HG02798 (cell line): ENCODE measurements around the gene COASY.

ENCODE experiments used
- ATAC-seq: cut with Tn5 transposase; IDR thresholded peaks from one replicate; pipeline ENCODE4 v1.9.1; 2021; ENCODE audit warnings: mild to moderate bottlenecking; ENCODE audit not compliant: unreplicated experiment, poor library complexity

COASY gene

GRCh38 chr17:42568341-42569111 is 6.6 kb downstream of the COASY start:
- ATAC-seq = no peak

GRCh38 chr17:42571435-42572225 is 9.7 kb downstream of the COASY start:
- no peak for ATAC-seq

GRCh38 chr17:42573095-42573494 is 11.1 kb downstream of the COASY start:
- no peak for ATAC-seq

DNA sequence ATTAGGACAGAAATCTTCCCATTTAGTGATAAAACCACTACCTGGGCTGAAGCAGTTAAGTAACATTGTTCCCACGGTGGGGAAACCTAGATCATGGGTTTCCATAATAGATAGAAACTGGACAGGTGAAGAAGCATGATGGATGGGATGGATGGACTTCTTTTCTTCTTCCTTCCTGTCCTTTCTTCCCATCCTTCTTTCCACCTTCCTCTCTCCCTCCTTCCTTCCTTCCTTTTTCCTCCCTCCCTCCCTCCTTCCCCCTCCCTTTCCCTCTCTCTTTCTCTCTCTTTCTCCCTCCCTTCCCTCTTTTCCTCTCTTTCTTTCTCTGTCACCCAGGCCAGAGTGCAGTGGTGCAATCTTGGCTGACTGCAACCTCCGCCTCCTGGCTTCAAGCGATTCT is 12.5 kb downstream of the COASY start:
- ATAC-seq = no peak

- no peak for ATAC-seq
Measured at GRCh38 chr17:42577140-42577531, 15.2 kb downstream of the COASY start.

DNA sequence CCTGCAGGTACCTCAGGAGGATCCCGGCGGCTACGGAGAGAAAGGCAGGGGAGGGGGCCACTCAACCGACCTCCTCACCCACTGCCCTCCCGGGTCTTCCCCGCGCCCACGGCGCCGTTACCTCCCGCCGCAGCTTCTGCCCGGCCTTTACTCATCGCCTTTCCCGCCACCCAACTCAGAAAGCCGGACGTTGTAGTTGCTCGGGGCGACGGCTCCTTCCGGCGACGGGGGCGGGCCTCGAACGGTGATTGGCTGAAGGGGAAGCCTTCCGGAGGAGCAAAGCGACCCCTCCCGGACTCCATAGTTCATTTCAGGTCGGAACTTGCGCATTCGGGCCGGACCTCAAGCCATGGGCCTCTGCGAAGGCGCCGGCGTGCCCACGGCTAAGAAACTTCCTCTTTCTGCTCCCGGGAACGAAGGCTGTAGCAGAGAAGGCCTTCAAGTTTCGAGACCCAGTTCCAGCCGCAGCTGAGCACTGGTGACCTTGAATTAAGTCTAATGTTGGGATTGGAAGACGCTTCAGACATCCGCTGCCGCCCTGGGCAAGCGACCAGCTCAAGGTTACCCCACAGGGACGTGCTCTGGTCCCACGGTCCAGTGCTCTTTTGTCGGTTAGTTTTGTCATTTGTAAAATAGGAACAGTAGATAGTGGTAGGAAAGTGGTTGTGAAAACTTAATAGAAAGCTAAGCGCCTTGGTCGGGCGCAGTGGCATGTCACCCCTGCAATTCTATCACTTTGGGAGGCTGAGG is 15.8 kb downstream of the COASY start, which contains the start of gene PSMC3IP:
PSMC3IP (minus strand) TSS at position 198 of the 750 bp plus-strand sequence; CDS start at position 155, 43 bp downstream.
- peak; percentile 79 for ATAC-seq

- ATAC-seq = peak; percentile 67
Measured at GRCh38 chr17:42578282-42578869, 16.4 kb downstream of the COASY start.

DNA sequence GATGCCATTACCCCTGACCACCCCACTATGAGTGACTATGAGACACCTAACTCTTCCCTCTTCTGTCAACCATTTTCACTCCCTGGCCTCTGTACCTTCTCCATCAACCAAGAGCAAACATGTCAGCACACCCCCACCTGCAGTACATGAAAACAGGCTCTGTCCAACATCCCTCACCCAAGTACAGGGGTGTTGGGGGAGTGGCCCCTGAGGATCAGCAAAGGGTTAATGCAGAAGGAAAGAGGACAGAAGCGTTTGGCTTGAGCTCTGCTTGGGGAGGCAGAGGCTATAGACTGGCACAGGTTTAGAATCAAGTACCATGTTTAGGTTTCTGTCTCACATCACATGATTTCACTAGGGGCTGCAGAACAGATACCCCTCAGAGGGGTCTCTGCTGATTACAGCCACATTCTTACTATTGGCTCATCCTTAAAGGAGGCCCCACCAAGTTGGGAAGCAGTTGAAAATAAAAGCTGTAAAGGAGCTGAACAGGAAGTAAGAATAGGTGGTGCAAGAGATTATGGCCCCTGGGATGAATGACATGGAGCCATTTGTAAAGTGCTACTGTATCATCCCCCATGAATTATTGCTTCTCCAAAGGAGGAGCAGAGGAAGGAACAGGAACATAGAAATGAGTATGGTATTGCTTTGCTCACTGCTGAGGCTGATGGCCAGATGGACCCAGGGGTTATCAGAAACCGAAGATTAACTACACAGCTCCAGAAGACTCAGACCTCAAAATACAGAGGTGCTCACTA is 18.0 kb downstream of the COASY start:
- no peak for ATAC-seq

DNA sequence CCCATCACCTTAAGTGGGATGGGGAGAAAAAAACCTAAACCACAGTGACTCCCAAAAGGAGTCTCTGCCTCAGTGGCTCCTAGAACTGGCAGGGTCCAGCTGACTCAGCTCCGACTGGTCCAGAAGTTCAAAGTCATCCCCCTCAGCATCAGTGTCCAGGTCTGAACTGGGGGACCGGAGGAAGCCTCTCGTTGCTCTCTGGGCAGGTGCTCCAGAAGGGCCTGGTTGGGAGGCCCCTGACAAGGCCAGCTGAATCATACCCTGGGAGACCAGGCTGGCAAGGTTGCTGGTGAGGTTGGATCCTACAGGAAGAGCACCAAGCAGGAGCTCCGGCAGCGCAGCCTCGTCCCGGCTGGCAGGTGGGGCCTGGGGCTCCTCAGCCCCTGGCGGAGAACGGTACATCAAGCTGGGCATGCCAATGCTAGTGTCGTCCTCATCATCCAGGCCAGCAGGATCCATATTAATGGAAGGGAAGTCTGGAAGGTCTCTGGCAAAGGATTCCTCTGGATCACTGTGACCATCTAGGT is 19.9 kb downstream of the COASY start:
- ATAC-seq = no peak

DNA sequence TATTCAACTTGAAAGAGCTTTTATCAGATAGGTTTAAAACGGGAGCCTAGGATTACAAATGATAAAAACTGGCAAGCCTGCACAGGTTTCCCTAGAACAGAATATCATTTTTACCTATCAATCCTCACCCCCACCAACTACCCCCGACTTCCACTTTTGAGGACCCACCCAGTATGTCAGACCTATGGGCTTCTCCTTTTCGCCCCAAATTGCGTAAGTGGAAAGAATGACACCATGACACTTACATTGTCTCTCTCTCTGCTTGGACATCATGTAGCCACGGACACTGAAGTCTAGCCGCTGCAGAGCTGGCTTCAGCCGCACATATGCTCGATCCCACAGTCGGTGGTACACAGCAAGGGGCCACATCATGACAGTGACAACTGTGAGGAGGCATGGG is 22.9 kb downstream of the COASY start:
- ATAC-seq = no peak

DNA sequence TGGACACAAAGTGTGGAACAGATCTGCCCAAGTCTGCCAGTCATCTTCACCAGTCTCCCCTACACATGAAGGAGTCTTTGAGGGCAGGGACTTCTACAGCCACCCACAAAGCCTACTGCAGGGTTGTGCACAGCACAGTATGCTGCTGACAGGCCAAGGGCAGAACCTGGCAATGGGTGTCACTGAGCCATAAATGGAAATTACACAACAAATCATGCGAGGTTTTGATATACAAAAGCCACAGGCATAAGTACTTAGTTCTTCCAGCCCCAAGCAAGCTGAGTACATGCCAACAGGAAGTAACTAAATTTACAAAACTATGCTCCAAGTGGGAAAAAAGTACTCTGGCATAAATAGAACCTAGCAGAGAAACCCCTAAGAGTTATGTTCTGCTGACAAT is 23.4 kb downstream of the COASY start:
- no peak for ATAC-seq

GRCh38 chr17:42586514-42587230 is 24.7 kb downstream of the COASY start:
- ATAC-seq = no peak

DNA sequence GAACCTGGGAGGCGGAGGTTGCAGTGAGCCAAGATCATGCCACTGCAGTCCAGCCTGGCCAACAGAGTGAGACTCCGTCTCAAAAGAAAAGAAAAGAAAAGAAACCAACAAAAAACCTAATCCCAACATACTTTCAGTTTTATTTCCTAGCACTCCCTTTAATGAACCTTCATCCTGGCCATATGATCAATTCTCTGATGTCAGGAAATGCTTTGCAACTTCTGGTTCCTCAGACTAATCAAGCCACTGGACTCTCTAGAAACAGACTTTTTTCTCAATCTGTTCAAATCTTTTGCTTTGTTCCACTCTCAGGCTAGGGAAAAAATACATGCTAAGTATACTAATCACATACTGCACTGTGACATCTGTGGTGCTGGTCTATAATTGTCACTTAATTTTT is 28.9 kb downstream of the COASY start:
- ATAC-seq = no peak

- no peak for ATAC-seq
Measured at GRCh38 chr17:42591411-42591810, 29.5 kb downstream of the COASY start.

DNA sequence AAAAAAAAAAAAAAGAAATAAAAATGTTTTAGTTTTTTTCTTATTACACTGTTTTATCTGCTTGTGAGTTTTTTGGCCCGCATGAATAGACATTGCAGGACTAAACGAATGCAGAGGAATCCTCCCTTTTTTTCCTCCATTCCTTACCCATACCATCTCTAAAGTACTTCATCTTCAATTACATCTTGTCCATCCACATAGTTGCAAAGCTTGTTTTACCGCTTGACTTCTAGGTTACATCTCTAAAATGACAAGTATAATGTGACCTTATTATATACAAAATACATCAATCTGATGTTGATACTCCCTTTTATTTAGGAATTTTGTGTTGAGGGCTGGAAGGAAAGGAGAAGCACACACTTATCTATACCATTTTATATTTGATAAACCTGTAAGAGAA is 34.4 kb downstream of the COASY start:
- no peak for ATAC-seq

DNA sequence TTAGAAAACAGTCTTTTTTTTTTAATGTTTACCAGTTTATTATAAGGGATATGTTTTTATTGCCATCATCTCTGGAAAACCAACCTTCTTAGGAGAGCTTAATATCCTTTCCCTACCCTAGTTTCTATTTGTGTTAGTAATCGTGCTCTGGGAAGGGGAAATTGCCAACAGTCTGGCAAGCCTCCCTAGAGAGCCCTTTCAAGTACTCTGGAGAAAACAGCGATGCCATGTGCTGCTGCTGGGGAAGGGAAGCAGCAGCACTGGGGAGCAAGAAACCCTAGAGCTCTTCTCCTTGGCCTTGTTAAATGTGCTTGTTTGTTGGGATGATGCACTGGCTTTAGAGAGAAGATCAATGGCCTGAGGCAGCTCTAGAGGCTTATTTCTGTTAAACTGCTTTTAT is 37.0 kb downstream of the COASY start:
- ATAC-seq = no peak

- no peak for ATAC-seq
Measured at GRCh38 chr17:42603318-42603717, 41.4 kb downstream of the COASY start.

- no peak for ATAC-seq
Measured at GRCh38 chr17:42607769-42608168, 45.8 kb downstream of the COASY start.
